Measurements from ENCODE around the gene FMNL1.

Gene FMNL1

DNA sequence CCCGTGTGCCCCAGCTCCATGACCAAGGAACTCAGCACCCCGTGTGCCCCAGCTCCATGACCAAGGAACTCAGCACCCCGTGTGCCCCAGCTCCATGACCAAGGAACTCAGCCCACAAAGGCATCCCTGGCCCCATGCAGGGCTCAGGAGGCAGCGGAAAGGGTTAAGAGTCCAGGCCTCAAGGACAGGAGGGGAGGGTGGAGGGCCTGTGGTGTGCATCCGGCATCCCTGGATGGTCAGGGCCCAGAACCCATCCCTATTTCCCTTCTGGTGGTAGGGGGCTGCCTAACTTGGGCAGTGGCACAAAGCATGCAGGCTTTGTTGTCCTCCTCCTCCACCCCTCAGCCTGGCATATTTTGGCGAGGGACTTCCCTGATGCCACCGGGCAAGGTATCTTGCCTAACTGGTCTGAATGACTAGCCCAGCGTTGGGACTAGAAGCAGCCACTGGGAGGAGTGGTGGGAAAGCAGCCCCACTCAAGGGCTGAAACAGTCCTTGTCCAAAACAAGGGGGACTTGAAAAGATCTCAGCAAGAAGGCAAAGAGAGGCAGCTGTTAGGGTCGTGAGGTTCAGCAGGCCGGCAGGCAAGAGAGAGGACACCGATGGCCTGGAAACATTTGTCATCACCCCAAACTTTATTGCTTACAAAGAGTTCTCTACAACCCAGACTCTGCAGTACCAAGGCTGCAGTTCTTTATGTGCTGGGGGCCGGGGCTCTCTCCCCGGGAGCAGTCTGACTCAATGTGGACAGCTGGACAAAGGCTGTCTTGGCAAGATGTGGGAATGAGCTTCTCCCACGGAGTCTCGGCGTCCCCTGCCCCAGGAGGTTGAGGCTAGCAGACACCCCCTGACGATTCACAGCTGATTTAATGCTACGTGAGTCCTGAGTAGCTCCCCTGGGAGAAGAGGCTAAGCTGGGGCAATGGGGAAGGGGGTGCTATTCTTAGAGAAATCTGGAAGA is 41.1 kb downstream of the FMNL1 start:
- Histone ChIP-seq H3K9me3 (replicated peaks in 1 of 11) (no peaks in the 10 kb centered on the region), H3K4me3 (peak overlapping the region; percentile 57 to 72 (median 60); a peak in 18 of 20 replicates), H3K36me3 (peaks cover 41 to 55% (median 46%) of the 10 kb centered on the region in 11 experiments), H3K9ac (peak overlapping the region; percentile 66 to 84 (median 74); a peak in 20 of 22 replicates), H3K27ac (peak overlapping the region in 6 of 11 experiments; percentile 46 to 69 (median 64); a peak in 9 of 22 replicates), H4K20me1 (peaks cover 23 to 68% (median 56%) of the 10 kb centered on the region in 11 experiments; a peak in 20 of 22 replicates), H3K4me2 (peak overlapping the region; percentile 88 to 100 (median 98)), H3K27me3 (no peaks in the 10 kb centered on the region), H3K4me1 (peaks cover 63 to 83% (median 72%) of the 10 kb centered on the region in 10 experiments)
- no peak for TF ChIP-seq Cebpa-rat (IDR thresholded peaks at IDR 0.05)

DNA sequence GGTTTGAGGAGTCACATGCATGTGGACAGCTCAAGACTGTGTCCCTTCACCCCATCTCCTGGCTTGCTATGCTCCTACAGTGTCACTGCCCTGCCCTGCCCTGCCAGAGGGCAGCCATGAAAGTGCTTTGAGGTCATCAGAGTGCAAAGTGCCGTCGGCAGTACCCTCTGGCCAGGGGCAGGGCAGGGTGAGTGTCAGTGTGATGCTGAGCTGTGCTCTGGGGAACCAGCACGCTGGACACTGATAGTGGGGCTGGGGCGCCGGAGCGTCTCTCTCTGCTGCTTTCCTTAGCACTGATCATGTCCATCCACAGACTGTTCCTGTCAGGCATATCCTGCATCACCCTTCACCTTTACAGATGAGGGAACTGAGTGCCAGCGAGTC is 41.8 kb downstream of the FMNL1 start:
- H3K27ac ChIP-seq, result no peak overlapping the region
- H3K36me3 ChIP-seq, result peaks cover 48 to 62% (median 53%) of the 10 kb centered on the region in 11 experiments
- TF ChIP-seq Cebpa-rat (IDR thresholded peaks at IDR 0.05), result no peak
- H3K4me1 ChIP-seq, result peaks cover 57 to 78% (median 70%) of the 10 kb centered on the region in 10 experiments
- H3K9me3 ChIP-seq (replicated peaks in 1 of 11), result no peaks in the 10 kb centered on the region
- no peaks in the 10 kb centered on the region for H3K27me3 ChIP-seq
- H3K4me3 ChIP-seq, result no peak overlapping the region
- H3K4me2 ChIP-seq, result peak overlapping the region; percentile 11 to 99 (median 98); a peak in 18 of 22 replicates
- H3K9ac ChIP-seq, result peak overlapping the region in 6 of 11 experiments; percentile 17 to 80 (median 76); a peak in 9 of 22 replicates
- H4K20me1 ChIP-seq, result peaks cover 23 to 75% (median 59%) of the 10 kb centered on the region in 11 experiments; a peak in 20 of 22 replicates

DNA sequence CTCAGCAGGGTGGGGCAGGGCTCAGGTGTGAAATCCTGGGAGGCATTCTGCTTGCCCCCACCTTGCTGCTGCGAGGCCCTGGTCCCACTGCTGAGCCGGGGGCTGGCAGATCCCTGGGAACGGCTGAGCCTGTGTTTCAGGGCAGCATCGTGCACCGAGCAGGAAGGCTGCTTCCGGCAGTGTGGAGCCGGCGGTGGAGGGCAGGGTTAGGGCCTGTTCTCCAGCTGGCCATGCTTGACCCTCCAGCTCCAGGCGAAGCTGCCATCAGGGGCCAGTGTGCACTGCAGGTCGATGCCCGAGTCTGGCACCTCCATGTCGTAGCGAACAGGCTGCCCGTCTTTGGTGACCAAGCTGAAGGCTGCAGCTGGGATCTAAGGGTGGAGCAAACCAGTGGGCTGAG is 42.7 kb downstream of the FMNL1 start:
- Histone ChIP-seq H3K27ac (no peak overlapping the region), H3K27me3 (no peaks in the 10 kb centered on the region), H3K4me3 (no peak overlapping the region), H3K9me3 (replicated peaks in 1 of 11) (no peaks in the 10 kb centered on the region), H3K9ac (peak overlapping the region in 1 of 11 experiments; percentile 38; a peak in 1 of 22 replicates), H3K4me1 (peaks cover 49 to 76% (median 68%) of the 10 kb centered on the region in 10 experiments), H3K36me3 (peaks cover 58 to 71% (median 63%) of the 10 kb centered on the region in 11 experiments), H4K20me1 (peaks cover 23 to 82% (median 60%) of the 10 kb centered on the region in 11 experiments; a peak in 20 of 22 replicates), H3K4me2 (peak overlapping the region in 6 of 11 experiments; percentile 96 to 99 (median 98); a peak in 3 of 22 replicates)
- no peak for TF ChIP-seq Cebpa-rat (IDR thresholded peaks at IDR 0.05)

DNA sequence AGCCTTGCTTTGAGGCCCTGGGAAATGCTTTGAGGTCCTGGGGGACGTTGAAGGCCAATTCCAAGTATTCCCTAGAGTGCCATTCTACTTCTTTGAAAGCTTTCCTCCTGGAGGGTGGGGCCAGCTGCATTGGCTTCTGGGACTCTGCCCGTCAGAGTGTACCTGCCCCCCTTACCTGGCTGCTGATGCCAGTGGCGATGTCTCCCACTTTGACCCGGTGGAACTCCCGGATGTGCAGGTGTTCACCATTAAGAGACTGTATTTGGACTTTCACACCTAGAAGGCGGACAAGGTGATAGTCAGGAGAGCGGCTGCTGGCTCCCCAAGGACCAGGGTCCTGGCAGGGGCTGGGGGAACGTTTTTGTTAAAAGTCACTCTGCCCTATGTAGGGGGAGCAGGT is 43.3 kb downstream of the FMNL1 start:
- H3K36me3 ChIP-seq, result peaks cover 63 to 77% (median 68%) of the 10 kb centered on the region in 11 experiments
- H3K27me3 ChIP-seq, result no peaks in the 10 kb centered on the region
- peak overlapping the region in 4 of 11 experiments; percentile 63 to 73 (median 72); a peak in 4 of 22 replicates for H3K4me2 ChIP-seq
- H3K4me3 ChIP-seq, result no peak overlapping the region
- TF ChIP-seq Cebpa-rat (IDR thresholded peaks at IDR 0.05), result no peak
- H3K9me3 ChIP-seq (replicated peaks in 1 of 11), result no peaks in the 10 kb centered on the region
- H4K20me1 ChIP-seq, result peaks cover 23 to 82% (median 60%) of the 10 kb centered on the region in 11 experiments; a peak in 20 of 22 replicates
- H3K4me1 ChIP-seq, result peaks cover 49 to 76% (median 67%) of the 10 kb centered on the region in 10 experiments
- no peak overlapping the region for H3K27ac ChIP-seq
- H3K9ac ChIP-seq, result no peak overlapping the region

DNA sequence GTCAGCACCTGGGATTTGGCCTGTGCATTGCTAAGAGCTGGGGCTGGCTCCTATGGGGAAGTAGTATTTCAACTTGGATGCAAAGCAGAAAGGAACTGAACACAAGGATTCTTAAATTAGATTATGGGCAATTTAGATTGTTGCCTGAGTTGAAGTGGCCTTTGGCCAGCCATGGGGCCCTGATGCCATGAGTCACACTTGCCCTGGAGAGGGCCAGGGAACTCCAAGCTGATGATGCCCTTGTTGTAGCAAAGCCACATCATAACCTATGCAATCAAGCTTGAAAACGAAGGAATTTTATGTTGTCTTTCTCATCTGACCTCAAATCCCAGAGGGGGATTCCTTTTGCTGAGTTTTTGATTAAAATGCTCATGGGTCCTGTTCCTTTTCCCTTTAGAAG is 44.1 kb downstream of the FMNL1 start:
- peak overlapping the region; percentile 45 to 73 (median 66) for H3K4me2 ChIP-seq
- H3K27me3 ChIP-seq, result no peaks in the 10 kb centered on the region
- no peak for TF ChIP-seq Cebpa-rat (IDR thresholded peaks at IDR 0.05)
- H3K4me3 ChIP-seq, result no peak overlapping the region; a peak in 1 of 20 replicates
- H4K20me1 ChIP-seq, result peaks cover 23 to 88% (median 66%) of the 10 kb centered on the region in 11 experiments; a peak in 20 of 22 replicates
- no peak overlapping the region for H3K27ac ChIP-seq
- H3K9me3 ChIP-seq (replicated peaks in 1 of 11), result no peaks in the 10 kb centered on the region
- peak overlapping the region in 1 of 11 experiments; percentile 30; a peak in 2 of 22 replicates for H3K9ac ChIP-seq
- peaks cover 49 to 73% (median 65%) of the 10 kb centered on the region in 10 experiments for H3K4me1 ChIP-seq
- H3K36me3 ChIP-seq, result peaks cover 72 to 85% (median 77%) of the 10 kb centered on the region in 11 experiments

DNA sequence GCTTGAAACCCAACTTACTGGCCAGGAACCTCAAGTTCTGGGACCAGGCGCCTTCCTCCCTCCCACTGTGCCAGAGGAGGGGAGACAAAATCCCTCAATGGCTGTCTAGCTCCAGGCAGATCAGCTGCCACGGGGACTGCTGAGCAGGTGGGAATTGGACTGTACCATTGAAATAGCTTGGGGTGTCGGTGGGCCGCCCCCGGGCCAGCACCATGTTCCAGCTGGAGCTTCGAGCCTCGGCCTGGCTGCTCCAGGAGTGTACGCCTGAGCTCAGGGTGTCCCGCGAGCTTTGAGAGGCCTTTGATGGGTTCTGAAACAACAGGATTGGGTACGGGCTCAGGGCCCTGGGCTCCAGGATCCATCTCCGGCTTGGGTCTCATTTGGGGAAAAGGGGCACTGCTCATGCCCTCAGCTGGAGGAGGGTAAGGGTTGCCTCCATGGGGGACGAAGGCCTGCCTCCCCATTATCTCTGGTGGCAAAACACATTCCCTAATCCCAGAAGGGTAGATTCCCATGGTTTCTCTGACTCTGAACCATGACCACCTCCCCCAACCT is 44.8 kb downstream of the FMNL1 start:
- Histone ChIP-seq H3K9ac (peak overlapping the region in 2 of 11 experiments; percentile 25 to 30; a peak in 2 of 22 replicates), H3K4me1 (peaks cover 46 to 66% (median 59%) of the 10 kb centered on the region in 10 experiments), H3K27me3 (no peaks in the 10 kb centered on the region), H3K4me2 (peak overlapping the region; percentile 45 to 73 (median 66)), H3K36me3 (peaks cover 75 to 91% (median 83%) of the 10 kb centered on the region in 11 experiments), H3K9me3 (replicated peaks in 1 of 11) (no peaks in the 10 kb centered on the region), H3K27ac (no peak overlapping the region; a peak in 1 of 22 replicates), H3K4me3 (no peak overlapping the region; a peak in 1 of 20 replicates), H4K20me1 (peaks cover 23 to 88% (median 68%) of the 10 kb centered on the region in 11 experiments; a peak in 20 of 22 replicates)
- no peak for TF ChIP-seq Cebpa-rat (IDR thresholded peaks at IDR 0.05)

DNA sequence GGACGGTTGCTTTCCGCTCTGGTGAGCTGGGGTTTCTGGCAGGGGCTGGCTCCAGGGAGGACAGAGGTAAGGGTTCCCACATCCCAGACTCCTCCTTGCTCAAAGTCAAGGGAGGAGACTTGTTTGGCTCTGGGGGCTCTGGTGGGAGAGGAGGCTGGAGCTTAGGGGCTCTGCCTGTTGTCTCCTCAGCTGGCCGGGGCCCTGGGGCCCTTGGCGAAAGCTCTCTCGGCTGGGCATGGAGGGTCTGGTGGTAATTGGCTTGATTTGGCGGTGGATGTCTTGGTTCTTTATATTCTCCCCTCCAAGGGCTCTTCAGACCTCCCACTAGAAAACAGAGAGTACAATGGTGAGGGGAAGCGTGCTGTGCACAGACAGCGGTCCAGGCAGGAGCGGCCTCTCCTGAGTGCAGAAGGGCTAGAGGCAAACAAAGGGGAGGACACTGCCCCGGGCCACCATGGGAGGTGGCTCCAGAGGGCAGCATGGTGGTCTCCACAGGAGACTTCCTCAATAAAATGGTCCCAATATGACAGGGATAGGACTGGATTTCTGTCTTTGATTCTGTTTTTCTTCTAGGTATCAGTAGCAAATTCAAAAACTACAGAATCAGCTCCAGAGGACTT is 45.9 kb downstream of the FMNL1 start:
- Histone ChIP-seq H3K9me3 (replicated peaks in 1 of 11) (no peaks in the 10 kb centered on the region), H3K4me1 (peaks cover 35 to 55% (median 48%) of the 10 kb centered on the region in 10 experiments), H3K9ac (peak overlapping the region in 4 of 11 experiments; percentile 7 to 35 (median 25); a peak in 4 of 22 replicates), H3K36me3 (peaks cover 86 to 100% (median 94%) of the 10 kb centered on the region in 11 experiments), H3K4me3 (no peak overlapping the region), H3K27me3 (no peaks in the 10 kb centered on the region), H3K4me2 (peak overlapping the region; percentile 45 to 73 (median 66); a peak in 17 of 22 replicates), H4K20me1 (peaks cover 23 to 82% (median 63%) of the 10 kb centered on the region in 11 experiments; a peak in 20 of 22 replicates), H3K27ac (no peak overlapping the region)
- TF ChIP-seq Cebpa-rat (IDR thresholded peaks at IDR 0.05), result no peak

DNA sequence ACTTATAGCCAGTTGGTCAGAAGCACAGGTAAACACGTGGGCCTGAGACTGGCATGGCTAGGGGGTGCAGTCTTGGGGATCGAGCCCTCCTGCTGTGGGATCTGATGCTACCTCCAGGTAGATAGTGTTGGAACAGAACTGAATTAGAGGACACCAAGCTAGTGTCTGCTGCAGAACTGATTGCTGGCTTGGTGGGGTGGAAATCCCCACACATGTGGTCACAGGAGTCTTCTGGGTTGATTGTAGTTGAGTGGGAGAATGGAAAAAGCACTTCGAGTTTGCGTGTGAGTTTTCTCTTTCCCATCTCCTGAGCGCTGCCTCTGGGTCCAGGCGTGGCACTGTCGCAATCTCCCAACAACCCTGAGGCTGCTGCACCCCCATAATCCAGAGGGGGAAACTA is 48.2 kb downstream of the FMNL1 start:
- H3K4me1 ChIP-seq, result peaks cover 23 to 37% (median 31%) of the 10 kb centered on the region in 10 experiments
- peaks cover 89 to 100% (median 97%) of the 10 kb centered on the region in 11 experiments for H3K36me3 ChIP-seq
- no peak overlapping the region for H3K4me2 ChIP-seq
- peaks cover 11 to 66% (median 39%) of the 10 kb centered on the region in 11 experiments; a peak in 19 of 22 replicates for H4K20me1 ChIP-seq
- no peak overlapping the region for H3K4me3 ChIP-seq
- no peaks in the 10 kb centered on the region for H3K27me3 ChIP-seq
- H3K9ac ChIP-seq, result no peak overlapping the region; a peak in 1 of 22 replicates
- no peak for TF ChIP-seq Cebpa-rat (IDR thresholded peaks at IDR 0.05)
- no peaks in the 10 kb centered on the region for H3K9me3 ChIP-seq (replicated peaks in 1 of 11)
- no peak overlapping the region for H3K27ac ChIP-seq

Measured in BLaER1 treated with 17β-estradiol and CSF1 and Interleukin-3, amounts not matched to agents 10 nM and 100 nM (cell line).